Glutamatergic neuron (in vitro differentiated cells): Measurements from ENCODE around the gene CLPTM1. TPM values are rescaled to one million over a fixed set of nuclear protein-coding genes. Genes with fewer than 3 reads are reported as not detected.

Source experiments
- DNase-seq: peaks from one replicate; pipeline ENCODE4 v3.0.0; 2022
- H3K27ac Mint-ChIP-seq: one replicate; pipeline ENCODE4 v1.8.0; 2020; ENCODE audit warnings: mild to moderate bottlenecking, mixed read lengths, inconsistent platforms; ENCODE audit not compliant: unreplicated experiment
- H3K27me3 Mint-ChIP-seq: one replicate; pipeline ENCODE4 v1.8.0; 2020; ENCODE audit warnings: mild to moderate bottlenecking, moderate library complexity, mixed read lengths, inconsistent platforms; ENCODE audit not compliant: unreplicated experiment
- H3K36me3 Mint-ChIP-seq: one replicate; pipeline ENCODE4 v1.8.0; 2020; ENCODE audit warnings: mild to moderate bottlenecking, mixed read lengths, inconsistent platforms; ENCODE audit not compliant: unreplicated experiment
- H3K4me1 Mint-ChIP-seq: one replicate; pipeline ENCODE4 v1.8.0; 2020; ENCODE audit warnings: mild to moderate bottlenecking, low read depth, mixed read lengths, inconsistent platforms; ENCODE audit not compliant: unreplicated experiment
- H3K4me3 Mint-ChIP-seq: one replicate; pipeline ENCODE4 v1.8.0; 2020; ENCODE audit warnings: mild to moderate bottlenecking, mixed read lengths, inconsistent platforms; ENCODE audit not compliant: unreplicated experiment
- H3K9me3 Mint-ChIP-seq: one replicate; pipeline ENCODE4 v1.8.0; 2020; ENCODE audit warnings: mild to moderate bottlenecking, moderate library complexity, mixed read lengths, inconsistent platforms; ENCODE audit not compliant: unreplicated experiment
- CTCF ChIP-seq: fragments of 200-600 bp; sonication (generic); IDR thresholded peaks from one replicate; pipeline ENCODE4 v1.5.0; 2021; ENCODE audit not compliant: partially characterized antibody, unreplicated experiment
- total RNA-seq: library from RNA; stranded (reverse); fragmentation: NEBNext Ultra II Directional; extraction: Animal tissue kit (Norgen Biotek cat#: 25700); gene quantifications from one replicate; pipeline ENCODE4 v1.2.1, GENCODE V29; 2021; ENCODE audit not compliant: unreplicated experiment

CLPTM1 gene
- total RNA-seq, 1 donor from 2014 or later, result 102 TPM

- H3K36me3 Mint-ChIP-seq, result peaks cover 4% of the 10 kb centered on the region
- no peak overlapping the region for H3K4me3 Mint-ChIP-seq
- H3K27me3 Mint-ChIP-seq, result no peaks in the 10 kb centered on the region
- peaks cover 2% of the 10 kb centered on the region for H3K9me3 Mint-ChIP-seq
- no peak overlapping the region for H3K27ac Mint-ChIP-seq
- no peak for TF ChIP-seq CTCF
- DNase-seq, result no peak
- no peaks in the 10 kb centered on the region for H3K4me1 Mint-ChIP-seq
Measured at GRCh38 chr19:44973982-44974735, 19.0 kb downstream of the CLPTM1 start.

GRCh38 chr19:44974857-44975256, 19.7 kb downstream of the CLPTM1 start:
- Mint-ChIP-seq H3K27ac (no peak overlapping the region), H3K4me1 (no peaks in the 10 kb centered on the region), H3K9me3 (peaks cover 2% of the 10 kb centered on the region), H3K36me3 (peaks cover 4% of the 10 kb centered on the region), H3K4me3 (no peak overlapping the region), H3K27me3 (no peaks in the 10 kb centered on the region)
- DNase-seq, result no peak
- no peak for TF ChIP-seq CTCF

- TF ChIP-seq CTCF, result no peak
- Mint-ChIP-seq H3K36me3 (peaks cover 4% of the 10 kb centered on the region), H3K4me1 (no peaks in the 10 kb centered on the region), H3K27me3 (no peaks in the 10 kb centered on the region), H3K9me3 (peaks cover 2% of the 10 kb centered on the region), H3K27ac (no peak overlapping the region), H3K4me3 (no peak overlapping the region)
- no peak for DNase-seq
Measured at GRCh38 chr19:44975444-44975843, 20.3 kb downstream of the CLPTM1 start.

- TF ChIP-seq CTCF, result no peak
- DNase-seq, result no peak
- Mint-ChIP-seq H3K27me3 (no peaks in the 10 kb centered on the region), H3K9me3 (peaks cover 11% of the 10 kb centered on the region), H3K36me3 (no peaks in the 10 kb centered on the region), H3K4me1 (no peaks in the 10 kb centered on the region), H3K27ac (no peak overlapping the region), H3K4me3 (no peak overlapping the region)
Measured at GRCh38 chr19:44984005-44984404, 28.8 kb downstream of the CLPTM1 start.

- H3K4me1 Mint-ChIP-seq, result no peaks in the 10 kb centered on the region
- DNase-seq, result no peak
- H3K27ac Mint-ChIP-seq, result no peak overlapping the region
- no peaks in the 10 kb centered on the region for H3K36me3 Mint-ChIP-seq
- no peak overlapping the region for H3K4me3 Mint-ChIP-seq
- TF ChIP-seq CTCF, result no peak
- H3K9me3 Mint-ChIP-seq, result peaks cover 11% of the 10 kb centered on the region
- no peaks in the 10 kb centered on the region for H3K27me3 Mint-ChIP-seq
Measured at GRCh38 chr19:44985445-44985844, 30.3 kb downstream of the CLPTM1 start.
